Measurements from ENCODE around the gene TUBA3D. TPM values are rescaled to one million over a fixed set of nuclear protein-coding genes. Genes with fewer than 3 reads are reported as not detected.
A peak's percentile ranks its signal among the peaks of the same experiment; 100 is the strongest.
"Not testable (repeated sequence)": the region's sequence is repeated elsewhere in the genome, so short reads cannot be mapped to it uniquely, and the experiment has no call there.

TUBA3D gene
- total RNA-seq, 1 donor from 2014 or later = not detected

DNA sequence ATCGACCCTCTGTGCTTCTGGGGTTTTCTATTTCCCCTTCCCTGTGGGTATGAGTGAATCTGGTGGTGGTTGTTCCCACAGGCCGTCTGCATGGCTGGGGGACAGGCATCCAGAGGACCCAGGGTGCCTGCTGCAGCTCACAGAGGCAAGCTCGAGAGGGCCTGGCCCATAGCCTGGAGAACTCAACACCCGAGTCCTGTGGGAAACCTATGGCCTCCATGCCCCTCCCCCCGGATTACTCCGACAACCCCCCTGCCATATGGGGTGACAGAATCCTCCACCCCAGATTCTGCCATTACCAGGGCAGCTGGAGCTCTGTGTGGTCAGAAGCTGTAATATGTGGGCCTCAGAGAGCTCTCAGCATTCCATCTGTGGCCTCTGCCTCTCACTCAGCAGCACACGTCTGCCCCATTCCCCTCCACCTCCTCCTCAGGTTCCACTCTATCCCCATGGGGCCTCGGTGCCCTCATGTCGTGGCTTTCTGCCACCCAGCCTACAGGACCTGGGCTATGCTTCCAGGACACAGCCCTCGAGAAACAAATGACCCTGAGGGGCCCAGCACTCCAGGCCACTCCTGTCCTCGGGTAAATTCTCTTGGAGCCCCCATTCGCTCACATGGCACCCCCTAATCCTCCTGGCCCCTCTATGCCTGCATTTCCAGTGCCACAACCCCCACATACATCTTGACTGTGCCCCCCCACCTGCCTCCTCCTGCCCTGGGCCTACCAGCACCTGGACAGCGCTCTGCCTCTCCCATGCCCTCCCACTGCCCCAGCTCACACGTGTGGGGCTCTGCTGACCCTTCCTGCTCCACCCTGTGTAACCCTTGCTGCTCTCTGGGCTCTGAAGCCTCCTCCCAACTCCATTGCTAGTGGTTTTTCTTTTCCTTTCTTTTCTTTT lies 12.6 kb downstream of the TUBA3D start:
- intact Hi-C loops (cut with DNase I) = no loop called here

DNA sequence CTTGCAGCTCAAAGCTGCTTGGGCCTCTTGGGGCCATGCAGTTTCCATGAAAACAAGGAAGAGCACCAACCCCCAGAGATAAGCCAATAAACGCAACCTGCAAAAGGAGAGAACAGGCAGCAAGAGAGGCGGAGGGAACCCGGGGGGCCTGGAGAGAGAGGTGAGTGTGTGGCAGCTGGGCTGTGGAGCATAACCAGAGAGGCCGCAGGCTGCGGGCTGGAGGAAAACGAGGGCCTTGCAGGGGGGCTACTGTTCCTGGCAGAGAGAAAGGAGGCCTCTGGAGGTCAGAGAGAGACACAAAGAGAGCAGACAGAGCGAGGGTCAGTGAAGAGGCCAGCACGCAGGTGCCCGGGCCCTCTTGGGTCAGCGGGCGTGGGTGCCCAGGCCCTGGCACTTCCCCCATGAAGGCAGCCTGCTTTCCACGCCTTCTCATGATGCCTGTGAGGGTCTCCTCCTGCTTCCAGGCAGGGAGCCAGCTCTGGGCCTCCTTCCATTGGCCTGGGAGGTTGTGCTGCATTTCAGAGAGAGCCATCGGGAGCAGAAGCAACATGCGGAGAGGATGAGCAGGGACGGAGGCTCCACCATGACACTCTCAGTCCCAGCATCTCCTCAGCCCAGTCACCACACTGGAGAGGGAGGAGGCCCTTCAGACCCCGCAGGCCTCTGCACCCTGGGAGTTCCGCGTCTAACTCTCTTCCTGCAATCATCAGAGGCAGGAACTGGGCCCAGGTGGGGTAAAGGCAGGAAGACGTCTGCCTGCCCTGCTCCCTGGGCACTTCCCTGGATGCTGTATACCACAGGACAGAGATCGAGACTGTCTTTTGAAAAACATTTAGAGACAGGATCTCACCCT lies 14.9 kb downstream of the TUBA3D start:
- DNase-seq; H3K36me3 ChIP-seq; H3K9me3 ChIP-seq; H3K27ac ChIP-seq; intact Hi-C loops (cut with DNase I); ATAC-seq; H3K27me3 ChIP-seq: not testable (repeated sequence)
- Histone ChIP-seq H3K4me3 (peak overlapping the region; percentile 77), H3K4me1 (peaks cover 21% of the 10 kb centered on the region)

More for the DNA sequence above, 12.6 kb downstream of the TUBA3D start:
- Histone ChIP-seq H3K4me1 (peaks cover 9% of the 10 kb centered on the region), H3K27me3 (no peaks in the 10 kb centered on the region), H3K4me3 (no peak overlapping the region), H3K27ac (no peak overlapping the region), H3K36me3 (no peaks in the 10 kb centered on the region), H3K9me3 (no peaks in the 10 kb centered on the region)
- DNase-seq = no peak
- TF ChIP-seq, protein P1, sequence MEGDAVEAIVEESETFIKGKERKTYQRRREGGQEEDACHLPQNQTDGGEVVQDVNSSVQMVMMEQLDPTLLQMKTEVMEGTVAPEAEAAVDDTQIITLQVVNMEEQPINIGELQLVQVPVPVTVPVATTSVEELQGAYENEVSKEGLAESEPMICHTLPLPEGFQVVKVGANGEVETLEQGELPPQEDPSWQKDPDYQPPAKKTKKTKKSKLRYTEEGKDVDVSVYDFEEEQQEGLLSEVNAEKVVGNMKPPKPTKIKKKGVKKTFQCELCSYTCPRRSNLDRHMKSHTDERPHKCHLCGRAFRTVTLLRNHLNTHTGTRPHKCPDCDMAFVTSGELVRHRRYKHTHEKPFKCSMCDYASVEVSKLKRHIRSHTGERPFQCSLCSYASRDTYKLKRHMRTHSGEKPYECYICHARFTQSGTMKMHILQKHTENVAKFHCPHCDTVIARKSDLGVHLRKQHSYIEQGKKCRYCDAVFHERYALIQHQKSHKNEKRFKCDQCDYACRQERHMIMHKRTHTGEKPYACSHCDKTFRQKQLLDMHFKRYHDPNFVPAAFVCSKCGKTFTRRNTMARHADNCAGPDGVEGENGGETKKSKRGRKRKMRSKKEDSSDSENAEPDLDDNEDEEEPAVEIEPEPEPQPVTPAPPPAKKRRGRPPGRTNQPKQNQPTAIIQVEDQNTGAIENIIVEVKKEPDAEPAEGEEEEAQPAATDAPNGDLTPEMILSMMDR (IDR thresholded peaks at IDR 0.05) = no peak
- ATAC-seq = no peak

DNA sequence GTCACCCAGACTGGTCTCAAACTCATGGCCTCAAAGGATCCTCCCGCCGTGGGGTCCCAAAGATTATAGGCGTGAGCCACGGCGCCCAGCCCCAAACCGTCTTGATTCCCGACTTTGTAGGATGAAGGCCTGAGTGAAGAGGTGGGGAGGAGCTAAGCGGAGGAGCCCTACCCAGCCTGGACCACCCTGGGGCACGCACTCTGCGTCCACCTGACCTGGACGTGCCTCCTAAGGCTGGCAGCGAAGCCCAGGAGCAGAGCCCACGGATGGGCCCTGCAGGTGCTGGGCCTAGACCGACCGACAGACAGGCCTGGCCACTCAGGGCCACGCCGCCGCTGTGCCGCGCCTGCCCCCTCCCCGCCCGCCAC lies 15.5 kb downstream of the TUBA3D start:
- H3K9me3 ChIP-seq; H3K27me3 ChIP-seq; intact Hi-C loops (cut with DNase I); H3K27ac ChIP-seq; H3K36me3 ChIP-seq; DNase-seq: not testable (repeated sequence)
- peaks cover 21% of the 10 kb centered on the region for H3K4me1 ChIP-seq
- ATAC-seq = peak; percentile 21
- H3K4me3 ChIP-seq = peak overlapping the region; percentile 77

DNA sequence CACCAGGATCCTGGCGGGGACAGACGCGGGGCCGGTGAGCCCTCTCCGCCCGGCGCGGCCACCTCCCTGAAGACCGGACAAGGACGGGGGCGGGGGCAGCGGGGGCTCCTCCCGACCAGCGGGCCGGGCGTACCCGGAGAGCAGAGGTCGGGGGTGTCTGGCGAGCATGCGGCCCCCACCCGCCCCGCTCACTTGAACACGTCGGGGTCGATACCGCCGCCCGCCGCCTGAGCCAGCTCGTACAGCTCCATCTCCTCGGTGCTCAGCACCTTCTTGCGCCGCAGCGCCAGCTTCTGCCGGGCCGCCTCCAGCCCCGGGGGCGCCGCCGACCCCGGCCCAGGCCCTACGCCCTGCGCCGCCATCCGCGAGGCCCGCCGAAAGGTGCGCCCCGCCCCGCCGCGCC lies 16.1 kb downstream of the TUBA3D start, which contains the start of gene MZT2A:
MZT2A (minus strand) TSS at position 383 of the 403 bp plus-strand sequence; CDS start at position 362, 21 bp downstream.
- DNase-seq; intact Hi-C loops (cut with DNase I); H3K27me3 ChIP-seq; H3K36me3 ChIP-seq; H3K9me3 ChIP-seq: not testable (repeated sequence)
- H3K27ac ChIP-seq = peak within 1 kb of the TSS; percentile 91
- ATAC-seq = peak; percentile 3
- peaks cover 21% of the 10 kb centered on the region for H3K4me1 ChIP-seq
- peak within 1 kb of the TSS; percentile 77 for H3K4me3 ChIP-seq

DNA sequence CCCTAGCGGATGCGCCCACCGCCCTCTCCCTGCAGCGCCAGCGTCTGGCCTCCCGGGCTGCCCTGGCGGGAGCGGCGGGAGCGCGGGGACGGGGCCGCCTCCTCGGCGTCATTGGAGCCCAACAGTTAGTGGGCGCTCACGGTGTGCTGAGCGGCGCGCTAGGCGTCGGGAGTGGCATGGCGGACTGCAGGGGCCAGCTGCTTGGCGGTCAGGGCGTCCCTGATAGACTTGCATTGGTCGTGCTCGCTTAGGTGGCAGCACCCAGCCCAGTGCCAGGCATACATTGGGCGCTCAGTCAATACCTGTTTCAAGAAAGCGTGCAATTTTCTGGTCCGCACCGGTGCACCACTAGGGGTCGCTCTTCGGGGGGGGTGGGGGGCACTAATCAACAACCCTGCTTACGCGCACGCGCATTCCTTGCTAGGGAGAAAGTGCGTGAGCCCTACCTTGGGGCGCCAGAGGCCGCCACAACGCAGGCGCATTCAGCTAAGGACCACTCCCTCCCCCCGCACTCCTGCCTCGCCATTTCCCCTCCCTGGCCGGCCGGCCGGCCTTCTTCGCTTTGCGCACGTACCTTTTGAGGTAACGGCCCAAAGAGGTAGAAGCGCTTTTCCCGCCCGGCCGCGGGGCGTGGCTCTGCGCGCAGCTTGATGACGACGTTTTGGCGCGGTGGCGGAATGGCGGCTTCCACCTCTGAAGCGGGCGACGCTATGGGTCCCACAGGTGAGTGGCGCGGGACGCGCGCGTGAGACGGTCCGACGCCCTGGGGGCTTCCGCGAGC lies 16.7 kb downstream of the TUBA3D start:
- intact Hi-C loops (cut with DNase I) = no loop called here
- H3K27ac ChIP-seq = peak overlapping the region; percentile 91

DNA sequence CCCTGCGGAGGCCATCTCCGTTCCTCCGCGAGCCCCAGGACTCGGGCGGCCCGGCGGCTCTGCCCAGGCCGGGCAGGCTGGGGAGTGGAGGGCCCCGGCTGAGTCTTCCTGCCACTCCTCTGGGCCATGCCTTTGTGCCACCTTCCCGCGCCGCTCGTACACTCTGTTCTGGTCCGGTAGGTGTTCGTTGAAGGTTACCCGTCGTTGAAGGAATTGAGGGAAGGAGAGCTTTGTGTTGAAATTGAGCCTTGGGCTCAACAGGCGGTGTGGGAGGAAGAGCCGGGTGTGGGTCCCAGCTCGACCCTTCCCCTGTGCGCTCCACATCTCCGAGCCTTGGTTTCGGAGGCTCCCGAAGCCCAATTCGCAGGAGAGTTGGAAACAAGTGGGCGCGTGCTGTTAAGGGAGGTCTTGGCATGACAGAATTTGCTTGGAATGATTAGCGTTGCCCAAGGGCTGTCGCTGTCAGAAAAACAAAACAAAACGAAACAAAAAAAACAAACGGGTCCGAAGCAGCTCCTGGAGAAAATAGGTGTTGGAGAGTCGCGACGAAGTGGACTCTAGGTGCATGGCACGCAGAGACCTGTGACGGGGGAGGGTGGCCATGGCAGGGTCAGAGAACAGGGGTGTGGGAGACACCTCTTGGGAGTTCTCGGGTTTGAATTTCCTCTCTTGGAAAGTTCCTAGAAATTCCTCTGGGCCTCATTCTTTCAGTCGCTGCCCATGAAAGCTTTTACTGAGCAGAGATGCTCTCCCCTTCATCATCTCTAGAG lies 17.5 kb downstream of the TUBA3D start:
- Histone ChIP-seq H3K27me3 (no peaks in the 10 kb centered on the region), H3K4me1 (peaks cover 21% of the 10 kb centered on the region), H3K27ac (peak overlapping the region; percentile 91), H3K36me3 (no peaks in the 10 kb centered on the region), H3K9me3 (no peaks in the 10 kb centered on the region), H3K4me3 (peak overlapping the region; percentile 77)
- peak; percentile 27 for ATAC-seq
- TF ChIP-seq, protein P1 (IDR thresholded peaks at IDR 0.05) = no peak
- intact Hi-C loops (cut with DNase I) = no loop called here
- DNase-seq = no peak

More for the DNA sequence above, 16.7 kb downstream of the TUBA3D start:
- DNase-seq = peak; percentile 97
- TF ChIP-seq, protein P1 (IDR thresholded peaks at IDR 0.05) = peak; percentile 67
- peak; percentile 90 for ATAC-seq
- Histone ChIP-seq H3K4me1 (peaks cover 21% of the 10 kb centered on the region), H3K36me3 (no peaks in the 10 kb centered on the region), H3K4me3 (peak overlapping the region; percentile 77), H3K9me3 (no peaks in the 10 kb centered on the region), H3K27me3 (no peaks in the 10 kb centered on the region)

DNA sequence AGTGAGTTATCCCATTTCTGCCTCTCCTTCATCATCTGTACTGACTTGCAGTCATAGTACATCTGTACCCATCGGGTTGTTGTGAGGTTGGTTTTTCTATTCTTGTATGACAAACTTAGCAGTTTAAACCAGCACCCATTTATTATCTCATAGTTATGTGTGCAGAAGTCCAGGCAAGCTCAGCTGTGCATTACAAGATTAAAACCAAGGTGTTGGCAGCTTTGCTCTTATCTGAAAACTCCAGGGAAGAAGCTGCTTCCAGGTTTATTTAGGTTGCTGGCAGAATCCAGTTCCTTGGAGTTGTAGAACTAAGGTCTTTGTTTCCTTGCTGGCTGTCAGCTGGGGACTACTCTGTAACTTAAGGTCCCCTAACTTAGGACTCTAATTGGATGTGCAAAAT lies 19.6 kb downstream of the TUBA3D start:
- peaks cover 16% of the 10 kb centered on the region for H3K36me3 ChIP-seq
- H3K4me3 ChIP-seq; H3K27me3 ChIP-seq; DNase-seq; ATAC-seq; intact Hi-C loops (cut with DNase I); H3K27ac ChIP-seq; H3K9me3 ChIP-seq: not testable (repeated sequence)
- H3K4me1 ChIP-seq = peaks cover 20% of the 10 kb centered on the region

DNA sequence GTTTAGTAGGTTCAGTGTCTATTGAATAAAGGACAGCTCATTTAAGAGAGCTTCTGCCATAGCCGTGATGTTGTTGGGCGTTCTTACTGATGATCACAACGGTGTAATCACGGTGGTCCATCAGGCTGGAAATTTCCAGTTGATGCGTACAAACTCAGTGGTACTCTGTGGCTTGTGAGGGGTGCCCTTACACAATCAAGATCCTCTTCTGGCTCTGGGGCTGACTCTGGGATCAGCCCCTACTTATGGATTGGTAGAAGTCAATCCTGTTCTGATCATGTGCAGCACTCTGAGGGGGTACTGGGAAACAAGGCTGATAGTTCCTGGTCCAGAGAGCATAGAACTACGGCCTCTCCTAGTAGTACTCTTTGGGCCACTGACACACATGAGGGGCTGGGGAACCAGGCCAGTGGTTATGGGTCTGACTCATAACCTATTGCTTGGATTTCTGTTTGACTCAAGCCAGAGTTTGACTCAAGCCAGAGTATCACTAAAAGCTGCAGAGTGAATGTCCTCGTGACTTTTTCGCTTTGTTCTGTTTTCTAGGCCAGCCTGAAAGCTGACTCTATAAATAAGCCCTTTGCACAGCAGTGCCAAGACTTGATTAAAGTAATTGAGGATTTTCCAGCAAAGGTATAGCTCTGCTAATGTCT lies 22.5 kb downstream of the TUBA3D start:
- DNase-seq; H3K27me3 ChIP-seq; H3K27ac ChIP-seq; ATAC-seq; H3K9me3 ChIP-seq; H3K4me3 ChIP-seq; intact Hi-C loops (cut with DNase I): not testable (repeated sequence)
- peaks cover 13% of the 10 kb centered on the region for H3K4me1 ChIP-seq
- H3K36me3 ChIP-seq = peaks cover 32% of the 10 kb centered on the region

DNA sequence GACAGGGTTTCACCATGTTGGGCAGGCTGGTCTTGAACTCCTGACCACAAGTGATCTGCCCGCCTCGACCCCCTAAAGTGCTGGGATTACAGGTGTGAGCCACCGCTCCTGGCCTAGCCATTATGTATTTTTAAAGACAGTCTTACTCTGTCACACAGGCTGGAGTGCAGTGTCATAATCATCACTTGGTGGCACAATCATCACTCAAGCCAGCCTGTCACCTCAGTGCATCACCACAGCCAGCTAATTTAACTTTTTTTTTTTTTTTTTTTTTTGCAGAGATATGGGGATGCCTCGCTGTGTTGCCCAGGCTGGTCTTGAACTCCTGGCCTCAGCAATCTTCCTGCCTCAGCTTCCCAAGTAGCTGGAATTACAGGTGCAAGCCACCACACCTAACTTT lies 27.7 kb downstream of the TUBA3D start:
- ATAC-seq; H3K4me3 ChIP-seq; H3K4me1 ChIP-seq; H3K27ac ChIP-seq; H3K9me3 ChIP-seq; H3K27me3 ChIP-seq; DNase-seq; intact Hi-C loops (cut with DNase I): not testable (repeated sequence)
- peaks cover 66% of the 10 kb centered on the region for H3K36me3 ChIP-seq

Measured in upper lobe of right lung (tissue), 1 donor.